ENCODE results near the gene PLXNA1.

PLXNA1 gene

DNA sequence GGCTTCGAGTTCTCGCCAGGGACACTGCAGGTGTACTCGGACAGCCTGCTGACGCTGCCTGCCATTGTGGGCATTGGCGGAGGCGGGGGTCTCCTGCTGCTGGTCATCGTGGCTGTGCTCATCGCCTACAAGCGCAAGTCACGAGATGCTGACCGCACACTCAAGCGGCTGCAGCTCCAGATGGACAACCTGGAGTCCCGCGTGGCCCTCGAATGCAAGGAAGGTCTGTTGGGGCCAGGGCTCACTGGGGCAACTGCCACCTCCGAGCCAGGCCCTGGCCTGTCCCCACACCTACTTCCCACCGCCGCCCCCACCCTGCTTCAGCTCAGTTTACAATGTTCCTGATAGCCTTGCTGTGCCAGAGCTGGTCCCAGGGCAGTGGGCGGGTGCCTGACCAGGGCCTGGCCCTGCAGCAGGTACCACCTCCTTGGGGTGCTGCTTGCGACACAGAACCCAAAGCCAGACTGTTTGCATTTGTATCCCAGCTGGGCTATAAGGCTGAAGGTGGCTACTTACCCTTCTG, 35.5 kb downstream of the PLXNA1 start:
- Histone ChIP-seq H3K4me3 (ENCODE audit: insufficient read depth, low read length, poor library complexity, severe bottlenecking) (no peak overlapping the region), H3K9me2 (replicated peaks; ENCODE audit: insufficient read depth, low read length) (no peaks in the 10 kb centered on the region), H3F3A (ENCODE audit: insufficient read depth) (no peaks in the 10 kb centered on the region), H2AFZ (ENCODE audit: low read depth, low read length, severe bottlenecking) (no peak overlapping the region), H3K27me3 (ENCODE audit: low read length) (no peaks in the 10 kb centered on the region), H3K36me3 (ENCODE audit: low read length) (no peaks in the 10 kb centered on the region), H3K4me2 (ENCODE audit: low read depth, low read length, poor library complexity, severe bottlenecking) (no peak overlapping the region), H3K9ac (ENCODE audit: low read length) (no peak overlapping the region), H3K79me2 (ENCODE audit: insufficient read depth, low read length) (no peaks in the 10 kb centered on the region), H3K27ac (ENCODE audit: low read depth, low read length) (no peak overlapping the region), H3K9me3 (ENCODE audit: insufficient read depth, low read length) (no peaks in the 10 kb centered on the region), H4K20me1 (ENCODE audit: low read depth, low read length) (no peaks in the 10 kb centered on the region)
- TF ChIP-seq, protein P1, sequence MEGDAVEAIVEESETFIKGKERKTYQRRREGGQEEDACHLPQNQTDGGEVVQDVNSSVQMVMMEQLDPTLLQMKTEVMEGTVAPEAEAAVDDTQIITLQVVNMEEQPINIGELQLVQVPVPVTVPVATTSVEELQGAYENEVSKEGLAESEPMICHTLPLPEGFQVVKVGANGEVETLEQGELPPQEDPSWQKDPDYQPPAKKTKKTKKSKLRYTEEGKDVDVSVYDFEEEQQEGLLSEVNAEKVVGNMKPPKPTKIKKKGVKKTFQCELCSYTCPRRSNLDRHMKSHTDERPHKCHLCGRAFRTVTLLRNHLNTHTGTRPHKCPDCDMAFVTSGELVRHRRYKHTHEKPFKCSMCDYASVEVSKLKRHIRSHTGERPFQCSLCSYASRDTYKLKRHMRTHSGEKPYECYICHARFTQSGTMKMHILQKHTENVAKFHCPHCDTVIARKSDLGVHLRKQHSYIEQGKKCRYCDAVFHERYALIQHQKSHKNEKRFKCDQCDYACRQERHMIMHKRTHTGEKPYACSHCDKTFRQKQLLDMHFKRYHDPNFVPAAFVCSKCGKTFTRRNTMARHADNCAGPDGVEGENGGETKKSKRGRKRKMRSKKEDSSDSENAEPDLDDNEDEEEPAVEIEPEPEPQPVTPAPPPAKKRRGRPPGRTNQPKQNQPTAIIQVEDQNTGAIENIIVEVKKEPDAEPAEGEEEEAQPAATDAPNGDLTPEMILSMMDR (IDR thresholded peaks at IDR 0.05; ENCODE audit: insufficient read depth, low read length, poor library complexity, severe bottlenecking), result no peak
- no peak for TF ChIP-seq EZH2phosphoT487 (conservative IDR thresholded peaks at IDR 0.05; ENCODE audit: low read length)

GRCh38 chr3:127019449-127019848, 36.5 kb downstream of the PLXNA1 start:
- Histone ChIP-seq H3K4me2 (ENCODE audit: low read depth, low read length, poor library complexity, severe bottlenecking) (no peak overlapping the region), H2AFZ (ENCODE audit: low read depth, low read length, severe bottlenecking) (no peak overlapping the region), H3K27ac (ENCODE audit: low read depth, low read length) (no peak overlapping the region), H3K9ac (ENCODE audit: low read length) (no peak overlapping the region), H3K9me3 (ENCODE audit: insufficient read depth, low read length) (no peaks in the 10 kb centered on the region), H3K4me3 (ENCODE audit: insufficient read depth, low read length, poor library complexity, severe bottlenecking) (no peak overlapping the region), H3K27me3 (ENCODE audit: low read length) (no peaks in the 10 kb centered on the region), H4K20me1 (ENCODE audit: low read depth, low read length) (no peaks in the 10 kb centered on the region), H3K79me2 (ENCODE audit: insufficient read depth, low read length) (no peaks in the 10 kb centered on the region), H3F3A (ENCODE audit: insufficient read depth) (no peaks in the 10 kb centered on the region), H3K9me2 (replicated peaks; ENCODE audit: insufficient read depth, low read length) (no peaks in the 10 kb centered on the region), H3K36me3 (ENCODE audit: low read length) (no peaks in the 10 kb centered on the region)
- TF ChIP-seq, protein P1 (IDR thresholded peaks at IDR 0.05; ENCODE audit: insufficient read depth, low read length, poor library complexity, severe bottlenecking), result no peak
- TF ChIP-seq EZH2phosphoT487 (conservative IDR thresholded peaks at IDR 0.05; ENCODE audit: low read length), result no peak

GRCh38 chr3:127020543-127020942, 37.6 kb downstream of the PLXNA1 start:
- H3K36me3 ChIP-seq (ENCODE audit: low read length), result no peaks in the 10 kb centered on the region
- no peak overlapping the region for H2AFZ ChIP-seq (ENCODE audit: low read depth, low read length, severe bottlenecking)
- no peak overlapping the region for H3K27ac ChIP-seq (ENCODE audit: low read depth, low read length)
- H3F3A ChIP-seq (ENCODE audit: insufficient read depth), result no peaks in the 10 kb centered on the region
- no peak overlapping the region for H3K4me2 ChIP-seq (ENCODE audit: low read depth, low read length, poor library complexity, severe bottlenecking)
- no peak overlapping the region for H3K4me3 ChIP-seq (ENCODE audit: insufficient read depth, low read length, poor library complexity, severe bottlenecking)
- no peak overlapping the region for H3K9ac ChIP-seq (ENCODE audit: low read length)
- no peak for TF ChIP-seq EZH2phosphoT487 (conservative IDR thresholded peaks at IDR 0.05; ENCODE audit: low read length)
- TF ChIP-seq, protein P1 (IDR thresholded peaks at IDR 0.05; ENCODE audit: insufficient read depth, low read length, poor library complexity, severe bottlenecking), result no peak
- H3K27me3 ChIP-seq (ENCODE audit: low read length), result no peaks in the 10 kb centered on the region
- H3K79me2 ChIP-seq (ENCODE audit: insufficient read depth, low read length), result no peaks in the 10 kb centered on the region
- no peaks in the 10 kb centered on the region for H3K9me2 ChIP-seq (replicated peaks; ENCODE audit: insufficient read depth, low read length)
- H4K20me1 ChIP-seq (ENCODE audit: low read depth, low read length), result no peaks in the 10 kb centered on the region
- no peaks in the 10 kb centered on the region for H3K9me3 ChIP-seq (ENCODE audit: insufficient read depth, low read length)

Data from SU-DHL-6 (cell line).